Hepatocyte (in vitro differentiated cells): Measurements from ENCODE around the gene SYNGR1. TPM values are rescaled to one million over a fixed set of nuclear protein-coding genes. Genes with fewer than 3 reads are reported as not detected.

ENCODE experiments used
- DNase-seq: peaks from one replicate; pipeline ENCODE4 v3.0.0-alpha.2; 2016; ENCODE audit warnings: low spot score
- H2AFZ ChIP-seq: fragments of 200-600 bp; sonication (generic); 2 replicates; pipeline ENCODE4 v1.6.0; 2016; ENCODE audit warnings: antibody characterized with exemption, mild to moderate bottlenecking
- H3K27ac ChIP-seq: fragments of 200-600 bp; sonication (generic); 2 replicates; pipeline ENCODE4 v1.5.1; 2016; ENCODE audit warnings: mild to moderate bottlenecking
- H3K27me3 ChIP-seq: fragments of 200-600 bp; sonication (generic); 2 replicates; pipeline ENCODE4 v1.6.1; 2016
- H3K36me3 ChIP-seq: fragments of 200-600 bp; sonication (generic); replicated peaks from 2 replicates; pipeline ENCODE4 v1.5.1; 2016; ENCODE audit warnings: low read depth; ENCODE audit not compliant: insufficient read depth
- H3K4me1 ChIP-seq: fragments of 200-600 bp; sonication (generic); 2 replicates; pipeline ENCODE4 v1.5.1; 2016; ENCODE audit warnings: mild to moderate bottlenecking, moderate library complexity; ENCODE audit not compliant: insufficient read depth
- H3K4me2 ChIP-seq: fragments of 200-600 bp; sonication (generic); 2 replicates; pipeline ENCODE4 v1.6.0; 2016
- H3K4me3 ChIP-seq: fragments of 200-600 bp; sonication (generic); 2 replicates; pipeline ENCODE4 v1.5.1; 2016; ENCODE audit warnings: mild to moderate bottlenecking
- H3K79me2 ChIP-seq: fragments of 200-600 bp; sonication (generic); 2 replicates; pipeline ENCODE4 v1.6.0; 2017; ENCODE audit warnings: mild to moderate bottlenecking
- H3K9me2 ChIP-seq: fragments of 200-600 bp; sonication (generic); replicated peaks from 2 replicates; pipeline ENCODE4 v1.6.0; 2017; ENCODE audit warnings: mild to moderate bottlenecking; ENCODE audit not compliant: insufficient read depth
- H3K9me3 ChIP-seq: fragments of 200-600 bp; sonication (generic); 2 replicates; pipeline ENCODE4 v1.5.1; 2016; ENCODE audit warnings: low read depth, mild to moderate bottlenecking
- H4K20me1 ChIP-seq: fragments of 200-600 bp; sonication (generic); 2 replicates; pipeline ENCODE4 v1.6.0; 2016; ENCODE audit warnings: mild to moderate bottlenecking; ENCODE audit not compliant: insufficient read depth, poor library complexity, severe bottlenecking
- CTCF ChIP-seq: fragments of 200-600 bp; sonication (generic); IDR thresholded peaks from 2 replicates; pipeline ENCODE4 v1.5.1; 2016; ENCODE audit warnings: antibody characterized with exemption, mild to moderate bottlenecking; ENCODE audit not compliant: poor library complexity
- EZH2 ChIP-seq: fragments of 200-600 bp; sonication (generic); IDR thresholded peaks from 2 replicates; pipeline ENCODE4 v1.6.1; 2016; ENCODE audit warnings: antibody characterized with exemption, mild to moderate bottlenecking, borderline replicate concordance
- EZH2phosphoT487 ChIP-seq: fragments of 200-600 bp; sonication (generic); IDR thresholded peaks from one replicate; pipeline ENCODE4 v1.6.1; 2018; ENCODE audit warnings: antibody characterized with exemption, mild to moderate bottlenecking, low read depth, moderate library complexity; ENCODE audit not compliant: unreplicated experiment, severe bottlenecking
- WGBS: methylation state at CpG from one replicate; pipeline ENCODE4 v1.1.6; 2016; ENCODE audit warnings: low lambda C conversion rate; ENCODE audit errors: missing lambda C conversion rate; 5-methylcytosine and 5-hydroxymethylcytosine counted together
- polyA plus RNA-seq: library from polyadenylated mRNA; unstranded; fragments of >200 nt; fragmentation: Nextera tagmentation; extraction: Ambion mirVana; gene quantifications from 2 replicates; pipeline ENCODE4 v1.2.1, GENCODE V29; 2016
- total RNA-seq: library from RNA; depleted of rRNA; stranded (reverse); fragments of >200 nt; gene quantifications from 2 replicates; pipeline ENCODE4 v1.2.3, GENCODE V29; 2014

The SYNGR1 gene
- total and polyA plus RNA-seq, 2 experiments from 2014 or later: 23.1 to 58.8 TPM

GRCh38 chr22:39382410-39382809 lies 32.6 kb downstream of the SYNGR1 start:
- Histone ChIP-seq H3K79me2 (no peaks in the 10 kb centered on the region), H3K9me3 (no peaks in the 10 kb centered on the region), H2AFZ (no peak overlapping the region), H3K36me3 (no peaks in the 10 kb centered on the region), H4K20me1 (no peaks in the 10 kb centered on the region), H3K27me3 (no peaks in the 10 kb centered on the region), H3K4me3 (no peak overlapping the region), H3K27ac (no peak overlapping the region), H3K9me2 (no peaks in the 10 kb centered on the region), H3K4me1 (no peaks in the 10 kb centered on the region), H3K4me2 (no peak overlapping the region)
- no peak for DNase-seq
- 91% methylated on average over 5 of the region's 5 CpGs for WGBS
- TF ChIP-seq EZH2phosphoT487: no peak
- TF ChIP-seq EZH2: no peak
- no peak for TF ChIP-seq CTCF

GRCh38 chr22:39383841-39384625 lies 34.2 kb downstream of the SYNGR1 start:
- no peak overlapping the region for H3K4me3 ChIP-seq
- 82% methylated on average over 12 of the region's 12 CpGs for WGBS
- H4K20me1 ChIP-seq: no peaks in the 10 kb centered on the region
- no peak for DNase-seq
- H3K36me3 ChIP-seq: no peaks in the 10 kb centered on the region
- TF ChIP-seq CTCF: no peak
- no peak for TF ChIP-seq EZH2phosphoT487
- no peak for TF ChIP-seq EZH2
- H3K27me3 ChIP-seq: no peaks in the 10 kb centered on the region
- H3K79me2 ChIP-seq: no peaks in the 10 kb centered on the region
- no peaks in the 10 kb centered on the region for H3K9me2 ChIP-seq
- no peaks in the 10 kb centered on the region for H3K9me3 ChIP-seq
- no peak overlapping the region for H2AFZ ChIP-seq
- no peaks in the 10 kb centered on the region for H3K4me1 ChIP-seq
- no peak overlapping the region for H3K4me2 ChIP-seq
- no peak overlapping the region for H3K27ac ChIP-seq

- TF ChIP-seq CTCF (peak; percentile 35), EZH2 (no peak)
- no peaks in the 10 kb centered on the region for H4K20me1 ChIP-seq
- H3K36me3 ChIP-seq: no peaks in the 10 kb centered on the region
- DNase-seq: peak; percentile 59
- WGBS: 63% methylated on average over 21 of the region's 21 CpGs
- H3K9me2 ChIP-seq: no peaks in the 10 kb centered on the region
- H3K4me1 ChIP-seq: no peaks in the 10 kb centered on the region
- no peaks in the 10 kb centered on the region for H3K79me2 ChIP-seq
- no peak overlapping the region for H3K4me3 ChIP-seq
- H2AFZ ChIP-seq: no peak overlapping the region
- H3K27ac ChIP-seq: no peak overlapping the region
- H3K27me3 ChIP-seq: no peaks in the 10 kb centered on the region
- H3K9me3 ChIP-seq: no peaks in the 10 kb centered on the region
- H3K4me2 ChIP-seq: no peak overlapping the region
These were observed 35.1 kb downstream of the SYNGR1 start for GRCh38 chr22:39384750-39385480.
